ENCODE measurements around the gene CHD1L.

The CHD1L gene

DNA sequence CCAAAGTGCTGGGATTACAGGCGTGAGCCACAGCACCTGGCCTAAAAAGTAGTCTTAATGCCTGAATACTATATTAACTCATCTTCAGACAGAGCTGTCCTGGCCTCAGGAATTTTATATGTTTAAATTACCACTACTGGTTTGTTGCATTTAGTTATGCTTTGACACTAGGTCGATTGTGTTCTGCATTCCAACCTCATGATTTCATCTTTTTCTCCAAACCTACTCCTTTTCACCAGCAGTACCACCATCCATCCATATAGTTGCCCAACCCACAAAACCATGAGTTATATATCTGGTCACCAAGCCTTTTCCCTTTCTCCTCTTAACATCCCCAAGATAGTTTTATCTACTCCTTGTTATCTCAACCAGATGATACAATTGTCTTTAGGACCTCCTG, 39.9 kb upstream of the CHD1L start:
- no peak overlapping the region for H2BK120ac ChIP-seq (ENCODE audit: insufficient read depth, low read length, poor library complexity)
- DNase-seq, result peak in 1 of 2 donors; percentile 41
- H3K27ac ChIP-seq (ENCODE audit: low read depth, low read length), result no peak overlapping the region
- H3K36me3 ChIP-seq (ENCODE audit: control insufficient read depth in 1 of 2, insufficient read depth in 2 of 2, low read length in 2 of 2), result no peaks in the 10 kb centered on the region
- no CpG with 5 or more reads among the region's 2 CpGs for WGBS (ENCODE audit: extremely low coverage, insufficient coverage, insufficient read length)
- no peak overlapping the region for H4K12ac ChIP-seq (ENCODE audit: low read depth, low read length)
- no peak overlapping the region for H2AFZ ChIP-seq (ENCODE audit: insufficient read depth, low read length, poor library complexity)
- no peak overlapping the region for H3K18ac ChIP-seq (ENCODE audit: low read length)
- H3K4me1 ChIP-seq (ENCODE audit: control insufficient read depth in 1 of 2, insufficient read depth in 2 of 2, low read length in 2 of 2), result no peaks in the 10 kb centered on the region
- H3K79me2 ChIP-seq (ENCODE audit: control insufficient read depth, insufficient read depth, low read length, poor library complexity), result no peaks in the 10 kb centered on the region
- H3K27me3 ChIP-seq (ENCODE audit: insufficient read depth, low read length), result no peaks in the 10 kb centered on the region
- no peak overlapping the region for H2BK12ac ChIP-seq (ENCODE audit: low read length)
- H3K23ac ChIP-seq (ENCODE audit: low read length), result no peak overlapping the region
- H3K9ac ChIP-seq (ENCODE audit: low read length), result no peak overlapping the region
- H2AK5ac ChIP-seq (ENCODE audit: low read length), result no peak overlapping the region
- no peak overlapping the region for H3K4ac ChIP-seq (ENCODE audit: low read depth, low read length)
- no peak overlapping the region for H3K4me3 ChIP-seq (ENCODE audit: low read depth, low read length)
- H3K9me3 ChIP-seq (ENCODE audit: insufficient read depth, low read depth, low read length), result no peaks in the 10 kb centered on the region
- H4K8ac ChIP-seq (ENCODE audit: low read depth, low read length), result no peak overlapping the region
- H2BK5ac ChIP-seq (ENCODE audit: low read depth, low read length, poor library complexity), result no peak overlapping the region
- H4K91ac ChIP-seq (ENCODE audit: low read depth, low read length), result no peak overlapping the region
- H3K14ac ChIP-seq (ENCODE audit: low read length), result no peak overlapping the region
- H3K4me2 ChIP-seq (ENCODE audit: low read length), result no peak overlapping the region
- no peaks in the 10 kb centered on the region for H3K79me1 ChIP-seq (ENCODE audit: low read length)

DNA sequence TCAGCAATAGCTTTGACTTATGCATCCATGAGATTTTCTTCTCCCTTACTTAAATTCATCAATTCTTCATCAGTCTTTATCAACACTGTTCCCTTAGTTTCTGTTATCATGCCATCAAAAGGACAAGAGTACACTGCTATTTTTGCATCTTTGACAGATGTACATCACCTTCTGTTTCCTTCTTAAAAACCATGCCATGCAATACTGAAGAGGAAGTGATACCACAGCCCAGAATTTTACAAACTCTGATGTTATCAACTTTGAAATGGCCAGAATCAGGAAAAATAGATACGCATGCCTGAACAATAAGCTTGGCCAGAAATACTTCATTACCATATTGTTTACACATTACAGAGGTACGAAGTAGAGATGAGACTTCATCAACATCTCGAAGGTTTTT, 38.4 kb upstream of the CHD1L start:
- H3K36me3 ChIP-seq (ENCODE audit: control insufficient read depth in 1 of 2, insufficient read depth in 2 of 2, low read length in 2 of 2), result no peaks in the 10 kb centered on the region
- H3K9me3 ChIP-seq (ENCODE audit: insufficient read depth, low read depth, low read length), result no peaks in the 10 kb centered on the region
- H4K8ac ChIP-seq (ENCODE audit: low read depth, low read length), result no peak overlapping the region
- H3K14ac ChIP-seq (ENCODE audit: low read length), result no peak overlapping the region
- H4K12ac ChIP-seq (ENCODE audit: low read depth, low read length), result no peak overlapping the region
- H3K9ac ChIP-seq (ENCODE audit: low read length), result no peak overlapping the region
- no peak overlapping the region for H4K91ac ChIP-seq (ENCODE audit: low read depth, low read length)
- no peak overlapping the region for H2BK120ac ChIP-seq (ENCODE audit: insufficient read depth, low read length, poor library complexity)
- no peak overlapping the region for H3K4me2 ChIP-seq (ENCODE audit: low read length)
- no peak overlapping the region for H3K4me3 ChIP-seq (ENCODE audit: low read depth, low read length)
- no peak overlapping the region for H3K27ac ChIP-seq (ENCODE audit: low read depth, low read length)
- H2AFZ ChIP-seq (ENCODE audit: insufficient read depth, low read length, poor library complexity), result no peak overlapping the region
- no peaks in the 10 kb centered on the region for H3K79me1 ChIP-seq (ENCODE audit: low read length)
- H3K4ac ChIP-seq (ENCODE audit: low read depth, low read length), result no peak overlapping the region
- no peak for DNase-seq
- no peak overlapping the region for H2BK12ac ChIP-seq (ENCODE audit: low read length)
- whole genome bisulfite sequencing (ENCODE audit: extremely low coverage, insufficient coverage, insufficient read length), result no CpG with 5 or more reads among the region's 3 CpGs
- no peak overlapping the region for H2BK5ac ChIP-seq (ENCODE audit: low read depth, low read length, poor library complexity)
- H3K27me3 ChIP-seq (ENCODE audit: insufficient read depth, low read length), result no peaks in the 10 kb centered on the region
- no peak overlapping the region for H2AK5ac ChIP-seq (ENCODE audit: low read length)
- H3K79me2 ChIP-seq (ENCODE audit: control insufficient read depth, insufficient read depth, low read length, poor library complexity), result no peaks in the 10 kb centered on the region
- no peak overlapping the region for H3K23ac ChIP-seq (ENCODE audit: low read length)
- no peaks in the 10 kb centered on the region for H3K4me1 ChIP-seq (ENCODE audit: control insufficient read depth in 1 of 2, insufficient read depth in 2 of 2, low read length in 2 of 2)
- H3K18ac ChIP-seq (ENCODE audit: low read length), result no peak overlapping the region

DNA sequence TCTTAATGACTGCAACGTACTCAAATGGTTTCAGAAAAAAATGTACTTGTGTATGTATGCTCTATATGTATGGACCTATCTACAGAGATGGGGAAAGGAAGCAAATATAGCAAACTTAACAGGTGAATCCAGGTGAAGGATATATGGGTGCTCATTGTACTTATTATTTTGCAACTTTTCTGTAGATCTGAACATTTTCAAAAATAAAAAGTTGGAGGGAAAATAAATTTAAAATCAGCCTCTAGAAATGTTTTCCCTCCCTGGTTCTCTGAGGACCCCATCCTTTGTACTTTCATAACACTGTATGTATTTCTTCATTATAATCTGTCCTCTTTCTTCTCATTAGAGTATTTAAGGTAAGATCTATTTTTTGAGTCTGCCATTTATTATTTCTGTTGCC, 35.3 kb upstream of the CHD1L start:
- no peak overlapping the region for H2AK5ac ChIP-seq (ENCODE audit: low read length)
- no peak overlapping the region for H3K4ac ChIP-seq (ENCODE audit: low read depth, low read length)
- H2BK120ac ChIP-seq (ENCODE audit: insufficient read depth, low read length, poor library complexity), result no peak overlapping the region
- H3K79me1 ChIP-seq (ENCODE audit: low read length), result no peaks in the 10 kb centered on the region
- WGBS (ENCODE audit: extremely low coverage, insufficient coverage, insufficient read length), result no CpG with 5 or more reads among the region's 1 CpG
- H2AFZ ChIP-seq (ENCODE audit: insufficient read depth, low read length, poor library complexity), result no peak overlapping the region
- no peaks in the 10 kb centered on the region for H3K36me3 ChIP-seq (ENCODE audit: control insufficient read depth in 1 of 2, insufficient read depth in 2 of 2, low read length in 2 of 2)
- H3K27me3 ChIP-seq (ENCODE audit: insufficient read depth, low read length), result no peaks in the 10 kb centered on the region
- H4K12ac ChIP-seq (ENCODE audit: low read depth, low read length), result no peak overlapping the region
- H3K9me3 ChIP-seq (ENCODE audit: insufficient read depth, low read depth, low read length), result no peaks in the 10 kb centered on the region
- no peak overlapping the region for H2BK12ac ChIP-seq (ENCODE audit: low read length)
- no peak overlapping the region for H3K23ac ChIP-seq (ENCODE audit: low read length)
- no peak overlapping the region for H3K9ac ChIP-seq (ENCODE audit: low read length)
- no peak for DNase-seq
- no peak overlapping the region for H3K4me2 ChIP-seq (ENCODE audit: low read length)
- H3K4me3 ChIP-seq (ENCODE audit: low read depth, low read length), result no peak overlapping the region
- H4K8ac ChIP-seq (ENCODE audit: low read depth, low read length), result no peak overlapping the region
- H3K18ac ChIP-seq (ENCODE audit: low read length), result no peak overlapping the region
- no peak overlapping the region for H3K14ac ChIP-seq (ENCODE audit: low read length)
- H3K79me2 ChIP-seq (ENCODE audit: control insufficient read depth, insufficient read depth, low read length, poor library complexity), result no peaks in the 10 kb centered on the region
- peaks cover 0 to 3% of the 10 kb centered on the region in 2 experiments for H3K4me1 ChIP-seq (ENCODE audit: control insufficient read depth in 1 of 2, insufficient read depth in 2 of 2, low read length in 2 of 2)
- no peak overlapping the region for H2BK5ac ChIP-seq (ENCODE audit: low read depth, low read length, poor library complexity)
- H3K27ac ChIP-seq (ENCODE audit: low read depth, low read length), result no peak overlapping the region
- H4K91ac ChIP-seq (ENCODE audit: low read depth, low read length), result no peak overlapping the region

DNA sequence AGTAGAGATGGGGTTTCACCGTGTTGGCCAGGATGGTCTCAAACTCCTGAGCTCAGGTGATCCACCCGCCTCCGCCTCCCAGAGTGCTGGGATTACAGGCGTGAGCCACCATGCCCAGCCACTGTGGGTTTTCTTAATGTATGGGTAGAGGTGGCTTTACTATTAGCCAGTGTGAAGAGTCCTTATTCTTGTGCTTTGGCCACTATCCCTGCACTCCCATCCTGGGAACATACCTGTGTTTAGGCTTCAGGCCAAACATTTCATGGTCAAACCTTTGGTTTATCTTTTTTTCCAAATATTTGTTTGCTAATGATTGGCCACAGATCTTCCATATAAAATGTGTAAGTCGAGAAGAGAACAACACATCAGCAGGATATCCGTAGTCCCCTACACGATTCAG, 33.9 kb upstream of the CHD1L start:
- no peak overlapping the region for H2BK120ac ChIP-seq (ENCODE audit: insufficient read depth, low read length, poor library complexity)
- H3K9me3 ChIP-seq (ENCODE audit: insufficient read depth, low read depth, low read length), result no peaks in the 10 kb centered on the region
- DNase-seq, result no peak
- no CpG with 5 or more reads among the region's 7 CpGs for WGBS (ENCODE audit: extremely low coverage, insufficient coverage, insufficient read length)
- no peak overlapping the region for H2BK12ac ChIP-seq (ENCODE audit: low read length)
- H4K12ac ChIP-seq (ENCODE audit: low read depth, low read length), result no peak overlapping the region
- H3K36me3 ChIP-seq (ENCODE audit: control insufficient read depth in 1 of 2, insufficient read depth in 2 of 2, low read length in 2 of 2), result no peaks in the 10 kb centered on the region
- no peak overlapping the region for H3K4me3 ChIP-seq (ENCODE audit: low read depth, low read length)
- no peak overlapping the region for H3K9ac ChIP-seq (ENCODE audit: low read length)
- no peak overlapping the region for H3K4ac ChIP-seq (ENCODE audit: low read depth, low read length)
- H3K4me2 ChIP-seq (ENCODE audit: low read length), result no peak overlapping the region
- no peaks in the 10 kb centered on the region for H3K79me1 ChIP-seq (ENCODE audit: low read length)
- H3K79me2 ChIP-seq (ENCODE audit: control insufficient read depth, insufficient read depth, low read length, poor library complexity), result no peaks in the 10 kb centered on the region
- H2AFZ ChIP-seq (ENCODE audit: insufficient read depth, low read length, poor library complexity), result no peak overlapping the region
- H2BK5ac ChIP-seq (ENCODE audit: low read depth, low read length, poor library complexity), result no peak overlapping the region
- peaks cover 3 to 4% of the 10 kb centered on the region in 2 experiments for H3K4me1 ChIP-seq (ENCODE audit: control insufficient read depth in 1 of 2, insufficient read depth in 2 of 2, low read length in 2 of 2)
- H4K91ac ChIP-seq (ENCODE audit: low read depth, low read length), result no peak overlapping the region
- H3K18ac ChIP-seq (ENCODE audit: low read length), result no peak overlapping the region
- H3K27me3 ChIP-seq (ENCODE audit: insufficient read depth, low read length), result no peaks in the 10 kb centered on the region
- H3K27ac ChIP-seq (ENCODE audit: low read depth, low read length), result no peak overlapping the region
- H4K8ac ChIP-seq (ENCODE audit: low read depth, low read length), result no peak overlapping the region
- no peak overlapping the region for H3K14ac ChIP-seq (ENCODE audit: low read length)
- no peak overlapping the region for H3K23ac ChIP-seq (ENCODE audit: low read length)
- no peak overlapping the region for H2AK5ac ChIP-seq (ENCODE audit: low read length)
